ENCODE measurements around the gene SGPP2. TPM values are rescaled to one million over a fixed set of nuclear protein-coding genes. Genes with fewer than 3 reads are reported as not detected.

SGPP2 gene
- total RNA-seq, 1 experiment from 2014 or later = not detected

- Histone ChIP-seq H3K79me2 (ENCODE audit: low read length) (no peaks in the 10 kb centered on the region), H2AFZ (ENCODE audit: low read length) (no peak overlapping the region), H3K9ac (ENCODE audit: low read length) (no peak overlapping the region), H3K4me1 (ENCODE audit: insufficient read depth, low read length) (no peaks in the 10 kb centered on the region), H3K27ac (ENCODE audit: low read length) (no peak overlapping the region), H3K9me3 (ENCODE audit: low read length) (no peaks in the 10 kb centered on the region), H3K9me2 (replicated peaks; ENCODE audit: low read length) (no peaks in the 10 kb centered on the region), H3K4me3 (ENCODE audit: low read length) (no peak overlapping the region), H3F3A (ENCODE audit: low read length, unreplicated experiment) (no peaks in the 10 kb centered on the region), H4K20me1 (ENCODE audit: low read length) (no peaks in the 10 kb centered on the region), H3K27me3 (ENCODE audit: low read length) (peaks cover 60% of the 10 kb centered on the region), H3K4me2 (ENCODE audit: low read length) (no peak overlapping the region), H3K36me3 (ENCODE audit: low read depth, low read length) (no peaks in the 10 kb centered on the region)
- BruUV-seq (replicated peaks) = no TSS peak
- intact Hi-C loops (cut with micrococcal nuclease) = no loop called here
- TF ChIP-seq EZH2phosphoT487 (IDR thresholded peaks at IDR 0.05; ENCODE audit: borderline replicate concordance, low read length) = no peak
- TF ChIP-seq EZH2 (IDR thresholded peaks at IDR 0.05; ENCODE audit: low read length, unreplicated experiment) = no peak
- TF ChIP-seq CTCF (conservative IDR thresholded peaks at IDR 0.05; ENCODE audit: low read depth, low read length) = no peak
- ChIA-PET CTCF (no interaction called here), POLR2A (ENCODE audit: unreplicated experiment) (no interaction called here)
- ATAC-seq (no peak), DNase-seq (no peak)
Observed at GRCh38 chr2:222481941-222482340, 57.6 kb downstream of the SGPP2 start.

GRCh38 chr2:222483513-222484039 is 59.2 kb downstream of the SGPP2 start:
- H3K9ac ChIP-seq (ENCODE audit: low read length) = no peak overlapping the region
- no peak overlapping the region for H3K27ac ChIP-seq (ENCODE audit: low read length)
- H3K9me2 ChIP-seq (replicated peaks; ENCODE audit: low read length) = no peaks in the 10 kb centered on the region
- no peaks in the 10 kb centered on the region for H3K36me3 ChIP-seq (ENCODE audit: low read depth, low read length)
- H3K4me2 ChIP-seq (ENCODE audit: low read length) = no peak overlapping the region
- H3K4me1 ChIP-seq (ENCODE audit: insufficient read depth, low read length) = no peaks in the 10 kb centered on the region
- H3K9me3 ChIP-seq (ENCODE audit: low read length) = no peaks in the 10 kb centered on the region
- no peaks in the 10 kb centered on the region for H3F3A ChIP-seq (ENCODE audit: low read length, unreplicated experiment)
- no peak overlapping the region for H2AFZ ChIP-seq (ENCODE audit: low read length)
- no peak for ATAC-seq
- POLR2A ChIA-PET (ENCODE audit: unreplicated experiment) = no interaction called here
- no peaks in the 10 kb centered on the region for H3K79me2 ChIP-seq (ENCODE audit: low read length)
- peaks cover 69% of the 10 kb centered on the region for H3K27me3 ChIP-seq (ENCODE audit: low read length)
- no TSS peak for BruUV-seq (replicated peaks)
- TF ChIP-seq EZH2 (IDR thresholded peaks at IDR 0.05; ENCODE audit: low read length, unreplicated experiment) (no peak), EZH2phosphoT487 (IDR thresholded peaks at IDR 0.05; ENCODE audit: borderline replicate concordance, low read length) (no peak), CTCF (conservative IDR thresholded peaks at IDR 0.05; ENCODE audit: low read depth, low read length) (no peak)
- no peaks in the 10 kb centered on the region for H4K20me1 ChIP-seq (ENCODE audit: low read length)
- CTCF ChIA-PET = interaction anchor here (0.6 kb wide), 1 partner anchor 445 kb away, joined by 3 read pairs; no protein-coding TSS in a partner anchor
- no peak overlapping the region for H3K4me3 ChIP-seq (ENCODE audit: low read length)
- DNase-seq = no peak
- intact Hi-C loops (cut with micrococcal nuclease) = no loop called here

GRCh38 chr2:222485367-222486211 is 61.2 kb downstream of the SGPP2 start:
- Histone ChIP-seq H3K36me3 (ENCODE audit: low read depth, low read length) (no peaks in the 10 kb centered on the region), H3K27ac (ENCODE audit: low read length) (no peak overlapping the region), H3K79me2 (ENCODE audit: low read length) (no peaks in the 10 kb centered on the region), H3K9me2 (replicated peaks; ENCODE audit: low read length) (no peaks in the 10 kb centered on the region), H4K20me1 (ENCODE audit: low read length) (no peaks in the 10 kb centered on the region), H3F3A (ENCODE audit: low read length, unreplicated experiment) (no peaks in the 10 kb centered on the region), H3K4me1 (ENCODE audit: insufficient read depth, low read length) (no peaks in the 10 kb centered on the region), H3K4me3 (ENCODE audit: low read length) (no peak overlapping the region), H2AFZ (ENCODE audit: low read length) (no peak overlapping the region), H3K9me3 (ENCODE audit: low read length) (no peaks in the 10 kb centered on the region), H3K27me3 (ENCODE audit: low read length) (peaks cover 75% of the 10 kb centered on the region), H3K9ac (ENCODE audit: low read length) (no peak overlapping the region), H3K4me2 (ENCODE audit: low read length) (no peak overlapping the region)
- TF ChIP-seq EZH2 (IDR thresholded peaks at IDR 0.05; ENCODE audit: low read length, unreplicated experiment) (no peak), EZH2phosphoT487 (IDR thresholded peaks at IDR 0.05; ENCODE audit: borderline replicate concordance, low read length) (no peak), CTCF (conservative IDR thresholded peaks at IDR 0.05; ENCODE audit: low read depth, low read length) (no peak)
- POLR2A ChIA-PET (ENCODE audit: unreplicated experiment) = no interaction called here
- BruUV-seq (replicated peaks) = no TSS peak
- CTCF ChIA-PET = no interaction called here
- ATAC-seq (no peak), DNase-seq (no peak)
- intact Hi-C loops (cut with micrococcal nuclease) = no loop called here

Data from PC-3 (cell line).